ENCODE results near the gene MYH14. TPM values are rescaled to one million over a fixed set of nuclear protein-coding genes. Genes with fewer than 3 reads are reported as not detected.
A peak's percentile ranks its signal among the peaks of the same experiment; 100 is the strongest.

The MYH14 gene
- total and polyA plus RNA-seq, 2 of the 13 experiments (the other 11 are each of a cell fraction or from before 2014, with no cell fraction given) = 5.5 to 5.8 TPM

DNA sequence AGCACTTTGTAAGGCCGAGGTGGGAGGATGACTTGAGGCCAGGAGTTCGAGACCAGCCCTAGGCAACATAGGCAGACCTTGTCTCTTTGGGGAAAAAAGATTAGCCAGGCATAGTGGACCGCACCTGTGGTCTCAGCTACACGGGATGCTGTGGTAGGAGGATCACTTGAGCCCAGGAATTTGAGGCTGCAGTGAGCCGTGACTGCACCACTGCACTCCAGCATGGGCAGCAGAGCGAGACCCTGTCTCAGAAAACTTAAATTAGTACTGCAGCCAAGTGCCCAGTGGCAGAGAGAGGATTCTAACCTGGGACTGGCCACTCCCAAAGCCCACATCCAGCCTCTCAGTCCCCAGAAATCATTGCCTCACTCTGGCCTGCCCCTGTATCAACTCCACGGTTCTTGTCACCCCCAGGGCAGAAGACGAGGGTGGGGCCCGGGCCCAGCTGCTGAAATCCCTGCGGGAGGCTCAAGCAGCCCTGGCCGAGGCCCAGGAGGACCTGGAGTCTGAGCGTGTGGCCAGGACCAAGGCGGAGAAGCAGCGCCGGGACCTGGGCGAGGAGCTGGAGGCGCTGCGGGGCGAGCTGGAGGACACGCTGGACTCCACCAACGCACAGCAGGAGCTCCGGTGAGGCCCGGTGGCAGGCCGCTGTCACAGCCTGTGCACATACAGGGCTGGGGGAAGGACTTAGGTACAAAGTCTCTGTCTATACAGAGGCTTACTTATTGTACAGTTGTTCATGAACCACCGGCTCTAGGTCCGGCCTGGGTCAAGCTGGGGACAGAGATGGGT lies 72.4 kb downstream of the MYH14 start (continued):
- TF ChIP-seq HNRNPLL (IDR thresholded peaks at IDR 0.05; ENCODE audit: low read depth, low read length, poor library complexity, severe bottlenecking) = peak; percentile 69
- TF ChIP-seq, protein P1, sequence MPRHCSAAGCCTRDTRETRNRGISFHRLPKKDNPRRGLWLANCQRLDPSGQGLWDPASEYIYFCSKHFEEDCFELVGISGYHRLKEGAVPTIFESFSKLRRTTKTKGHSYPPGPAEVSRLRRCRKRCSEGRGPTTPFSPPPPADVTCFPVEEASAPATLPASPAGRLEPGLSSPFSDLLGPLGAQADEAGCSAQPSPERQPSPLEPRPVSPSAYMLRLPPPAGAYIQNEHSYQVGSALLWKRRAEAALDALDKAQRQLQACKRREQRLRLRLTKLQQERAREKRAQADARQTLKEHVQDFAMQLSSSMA (CRISPR knock-in tag; IDR thresholded peaks at IDR 0.05) = no peak
- TF ChIP-seq SP140L (CRISPR knock-in tag; IDR thresholded peaks at IDR 0.05; ENCODE audit: borderline replicate concordance) = no peak
- TF ChIP-seq KDM3A (CRISPR knock-in tag; IDR thresholded peaks at IDR 0.05; ENCODE audit: low read depth) = no peak; the same call in 1 of the 2 replicates
- TF ChIP-seq GTF2F1 (IDR thresholded peaks at IDR 0.05; ENCODE audit: low read length) = no peak
- TF ChIP-seq PCBP2 (optimal IDR thresholded peaks at IDR 0.05; ENCODE audit: low read depth, low read length, poor library complexity, severe bottlenecking) = no peak
- no peak for TF ChIP-seq ZBTB44 (CRISPR knock-in tag; IDR thresholded peaks at IDR 0.05)
- no peak for TF ChIP-seq GRHL1 (CRISPR knock-in tag; conservative IDR thresholded peaks at IDR 0.05)
- TF ChIP-seq NFAT5 (CRISPR knock-in tag; IDR thresholded peaks at IDR 0.05) = no peak
- TF ChIP-seq RNF219 (CRISPR knock-in tag; IDR thresholded peaks at IDR 0.05) = no peak
- peak; percentile 62; the same call in 1 of the 2 replicates for TF ChIP-seq IKZF5 (CRISPR knock-in tag; IDR thresholded peaks at IDR 0.05)
- TF ChIP-seq ESRRA (CRISPR knock-in tag; IDR thresholded peaks at IDR 0.05; ENCODE audit: low read depth) = peak; percentile 92
- TF ChIP-seq ZFP37 (CRISPR knock-in tag; IDR thresholded peaks at IDR 0.05; ENCODE audit: borderline replicate concordance) = peak; percentile 76; the same call in 1 of the 2 replicates
- TF ChIP-seq ZBTB7B (CRISPR knock-in tag; IDR thresholded peaks at IDR 0.05) = peak; percentile 52; the same call in 1 of the 2 replicates
- TF ChIP-seq BORCS8-MEF2B (CRISPR knock-in tag; IDR thresholded peaks at IDR 0.05) = 0 out of 2 replicates have a peak, but pooled peaks have one; percentile 27
